ENCODE measurements around the gene SLC4A5. TPM values are rescaled to one million over a fixed set of nuclear protein-coding genes. Genes with fewer than 3 reads are reported as not detected.

SLC4A5 gene
- total RNA-seq, 4 donors from 2014 or later = 3.2 to 30.4 (median 4.2) TPM

DNA sequence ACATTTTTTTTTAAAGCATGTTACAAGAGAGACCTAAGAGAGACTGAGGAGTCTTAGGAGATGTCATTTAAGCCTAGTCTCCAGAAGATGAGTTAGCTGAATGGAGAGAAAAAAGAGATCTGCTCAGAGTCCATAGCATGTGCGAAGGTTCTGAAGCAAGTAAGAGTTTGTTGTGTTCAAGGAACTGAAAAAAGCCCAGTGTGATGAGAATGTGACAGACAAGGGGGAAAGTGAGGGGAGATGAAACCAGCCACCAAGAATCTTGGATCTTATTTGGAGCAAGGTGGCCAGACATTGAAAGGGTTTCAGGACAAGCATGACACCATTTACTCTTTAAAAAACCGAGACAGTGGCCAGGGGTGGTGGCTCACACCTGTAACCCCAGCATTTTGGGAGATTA, 159.3 kb downstream of the SLC4A5 start:
- no peak overlapping the region for H3K27ac ChIP-seq
- H3K27me3 ChIP-seq = no peaks in the 10 kb centered on the region
- peaks cover 12% of the 10 kb centered on the region for H3K4me1 ChIP-seq
- no peak overlapping the region for H3K4me3 ChIP-seq
- TF ChIP-seq EP300 (IDR thresholded peaks at IDR 0.05) = no peak
- TF ChIP-seq, protein P1, sequence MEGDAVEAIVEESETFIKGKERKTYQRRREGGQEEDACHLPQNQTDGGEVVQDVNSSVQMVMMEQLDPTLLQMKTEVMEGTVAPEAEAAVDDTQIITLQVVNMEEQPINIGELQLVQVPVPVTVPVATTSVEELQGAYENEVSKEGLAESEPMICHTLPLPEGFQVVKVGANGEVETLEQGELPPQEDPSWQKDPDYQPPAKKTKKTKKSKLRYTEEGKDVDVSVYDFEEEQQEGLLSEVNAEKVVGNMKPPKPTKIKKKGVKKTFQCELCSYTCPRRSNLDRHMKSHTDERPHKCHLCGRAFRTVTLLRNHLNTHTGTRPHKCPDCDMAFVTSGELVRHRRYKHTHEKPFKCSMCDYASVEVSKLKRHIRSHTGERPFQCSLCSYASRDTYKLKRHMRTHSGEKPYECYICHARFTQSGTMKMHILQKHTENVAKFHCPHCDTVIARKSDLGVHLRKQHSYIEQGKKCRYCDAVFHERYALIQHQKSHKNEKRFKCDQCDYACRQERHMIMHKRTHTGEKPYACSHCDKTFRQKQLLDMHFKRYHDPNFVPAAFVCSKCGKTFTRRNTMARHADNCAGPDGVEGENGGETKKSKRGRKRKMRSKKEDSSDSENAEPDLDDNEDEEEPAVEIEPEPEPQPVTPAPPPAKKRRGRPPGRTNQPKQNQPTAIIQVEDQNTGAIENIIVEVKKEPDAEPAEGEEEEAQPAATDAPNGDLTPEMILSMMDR (IDR thresholded peaks at IDR 0.05) = no peak
- TF ChIP-seq POLR2A (IDR thresholded peaks at IDR 0.05) = no peak
- TF ChIP-seq POLR2AphosphoS5 (IDR thresholded peaks at IDR 0.05) = no peak
- H3K9me3 ChIP-seq = no peaks in the 10 kb centered on the region
- H3K36me3 ChIP-seq = no peaks in the 10 kb centered on the region
- DNase-seq (ENCODE audit: low spot score in 2 of 2) = no peak
- WGBS = 98% methylated on average over 2 of the region's 2 CpGs

DNA sequence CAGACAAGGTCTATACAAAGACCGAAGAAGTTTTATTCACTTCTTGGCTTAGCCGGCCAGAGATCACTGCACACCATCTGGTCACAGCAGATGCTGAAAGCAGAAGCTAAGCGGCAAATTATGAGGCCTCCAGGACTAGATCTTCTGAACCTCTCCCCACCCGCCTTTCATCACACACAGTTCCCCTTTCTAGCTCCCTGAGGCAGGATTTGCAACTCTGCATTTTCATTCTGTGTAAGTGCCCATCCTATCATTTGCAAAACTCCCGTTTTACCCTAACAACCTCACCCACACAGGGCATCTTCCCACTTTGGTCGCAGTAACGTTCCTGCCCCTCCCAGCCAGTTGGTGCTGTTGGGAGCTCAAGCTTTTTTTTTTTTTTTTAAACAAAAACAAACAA, 161.5 kb downstream of the SLC4A5 start:
- Histone ChIP-seq H3K27ac (peak overlapping the region; percentile 20), H3K4me3 (no peak overlapping the region), H3K4me1 (peaks cover 19% of the 10 kb centered on the region), H3K36me3 (no peaks in the 10 kb centered on the region), H3K9me3 (no peaks in the 10 kb centered on the region), H3K27me3 (no peaks in the 10 kb centered on the region)
- 43% methylated on average over 7 of the region's 7 CpGs for WGBS
- no peak for DNase-seq (ENCODE audit: low spot score in 2 of 2)
- TF ChIP-seq POLR2AphosphoS5 (IDR thresholded peaks at IDR 0.05) = no peak
- no peak for TF ChIP-seq POLR2A (IDR thresholded peaks at IDR 0.05)
- no peak for TF ChIP-seq EP300 (IDR thresholded peaks at IDR 0.05)
- TF ChIP-seq, protein P1 (IDR thresholded peaks at IDR 0.05) = no peak

- peak overlapping the region; percentile 98 for H3K27ac ChIP-seq
- H3K4me1 ChIP-seq = peaks cover 42% of the 10 kb centered on the region
- TF ChIP-seq POLR2A (IDR thresholded peaks at IDR 0.05) (no peak), EP300 (IDR thresholded peaks at IDR 0.05) (no peak), POLR2AphosphoS5 (IDR thresholded peaks at IDR 0.05) (no peak)
- TF ChIP-seq, protein P1 (IDR thresholded peaks at IDR 0.05) = no peak
- no peak for DNase-seq (ENCODE audit: low spot score in 2 of 2)
- H3K9me3 ChIP-seq = no peaks in the 10 kb centered on the region
- H3K27me3 ChIP-seq = no peaks in the 10 kb centered on the region
- 44% methylated on average over 25 of the region's 25 CpGs for WGBS
- H3K36me3 ChIP-seq = no peaks in the 10 kb centered on the region
- peak overlapping the region; percentile 99 for H3K4me3 ChIP-seq
These were observed 164.0 kb downstream of the SLC4A5 start for GRCh38 chr2:74179063-74179865.

DNA sequence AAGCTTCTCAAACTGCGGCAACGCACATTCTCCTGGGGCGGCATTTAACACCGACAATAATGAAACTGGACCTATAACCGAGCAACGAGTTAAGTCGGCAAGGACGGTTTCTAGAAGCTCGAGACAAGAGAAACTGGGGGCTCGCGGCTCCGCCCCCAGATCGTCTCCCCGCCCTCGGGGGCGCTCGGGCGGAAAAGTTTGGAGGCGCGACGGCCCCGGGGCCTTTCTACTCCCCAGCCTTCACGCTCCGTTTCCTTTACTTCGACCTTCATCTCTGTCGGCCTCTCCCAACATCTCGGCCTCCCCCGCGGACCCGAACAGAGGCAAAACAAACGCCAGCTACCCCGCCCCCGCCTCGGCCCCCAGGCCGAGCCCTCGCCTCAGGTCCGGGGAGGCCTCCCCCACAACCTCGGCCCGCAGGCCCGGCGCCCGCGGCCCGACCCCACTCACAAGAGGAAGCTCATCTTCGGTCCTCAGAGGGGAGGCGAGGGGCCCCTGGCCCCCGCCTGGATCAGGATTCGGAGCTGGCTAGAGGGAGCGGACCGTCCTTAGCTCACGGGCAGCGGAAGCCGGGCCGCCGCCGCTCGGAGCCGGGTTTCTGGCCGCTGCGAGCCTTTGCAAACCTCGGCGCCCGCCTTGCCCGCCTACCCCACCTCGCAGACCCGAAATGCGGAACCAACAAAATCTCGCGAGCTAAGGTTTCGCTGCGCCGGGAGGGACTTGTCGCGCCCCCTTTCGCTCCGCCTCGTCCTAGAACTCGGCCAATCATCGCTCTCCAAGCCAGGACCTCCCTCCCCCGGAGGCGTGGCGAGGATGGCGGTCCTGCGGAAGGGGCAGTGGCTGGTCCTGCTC, 164.8 kb downstream of the SLC4A5 start, which contains the start of gene MOB1A:
Gene MOB1A, minus strand, starts transcription at position 669 of the 852 bp plus-strand sequence. Its CDS starts 205 bp downstream, at position 464.
- peaks cover 45% of the 10 kb centered on the region for H3K4me1 ChIP-seq
- DNase-seq (ENCODE audit: low spot score in 2 of 2) = peak; percentile 98 to 99
- peak within 1 kb of the TSS; percentile 99 for H3K4me3 ChIP-seq
- no peaks in the 10 kb centered on the region for H3K36me3 ChIP-seq
- no peaks in the 10 kb centered on the region for H3K27me3 ChIP-seq
- peak within 1 kb of the TSS; percentile 98 for H3K27ac ChIP-seq
- H3K9me3 ChIP-seq = no peaks in the 10 kb centered on the region
- under 1% methylated on average over 42 of the region's 84 CpGs for WGBS
- TF ChIP-seq POLR2AphosphoS5 (IDR thresholded peaks at IDR 0.05) (peak; percentile 58 to 82 (median 81)), EP300 (IDR thresholded peaks at IDR 0.05) (no peak), POLR2A (IDR thresholded peaks at IDR 0.05) (peak; percentile 67 to 88)
- TF ChIP-seq, protein P1 (IDR thresholded peaks at IDR 0.05) = peak in 1 of 2 donors; percentile 34

- TF ChIP-seq POLR2A (IDR thresholded peaks at IDR 0.05) = no peak
These were observed 165.5 kb downstream of the SLC4A5 start for GRCh38 chr2:74177696-74178095.

More at GRCh38 chr2:74177696-74178095, 165.5 kb downstream of the SLC4A5 start:
- no peaks in the 10 kb centered on the region for H3K27me3 ChIP-seq
- no peak for DNase-seq (ENCODE audit: low spot score in 2 of 2)
- H3K36me3 ChIP-seq = no peaks in the 10 kb centered on the region
- peak overlapping the region; percentile 98 for H3K27ac ChIP-seq
- peaks cover 48% of the 10 kb centered on the region for H3K4me1 ChIP-seq
- no peaks in the 10 kb centered on the region for H3K9me3 ChIP-seq
- peak overlapping the region; percentile 99 for H3K4me3 ChIP-seq
